Ishikawa (cell line): ENCODE data around the gene SLC46A3.

Experiments used
- CEBPB ChIP-seq: IDR thresholded peaks from 2 replicates; pipeline ENCODE4 v1.6.1; 2012
- EP300 ChIP-seq: IDR thresholded peaks from 2 replicates; pipeline ENCODE4 v1.6.1; 2012; ENCODE audit warnings: borderline replicate concordance
- FOXM1 ChIP-seq: IDR thresholded peaks from 2 replicates; pipeline ENCODE4 v1.6.1; 2012; ENCODE audit warnings: low read depth, borderline replicate concordance
- NFIC ChIP-seq: IDR thresholded peaks from 2 replicates; pipeline ENCODE4 v1.6.1; 2012
- TAF1 ChIP-seq: IDR thresholded peaks from 2 replicates; pipeline ENCODE4 v1.6.1; 2012; ENCODE audit warnings: low read depth, mild to moderate bottlenecking
- TEAD4 ChIP-seq: IDR thresholded peaks from 2 replicates; pipeline ENCODE4 v1.6.1; 2012
- ZBTB7A ChIP-seq: IDR thresholded peaks from 2 replicates; pipeline ENCODE4 v1.6.1; 2012; ENCODE audit warnings: low read depth
- TF ChIP-seq, protein P1 (sequence below): IDR thresholded peaks from 2 replicates; pipeline ENCODE4 v1.6.1; 2012
- TF ChIP-seq, protein P2 (sequence below): IDR thresholded peaks from 2 replicates; pipeline ENCODE4 v1.6.1; 2012; ENCODE audit warnings: low read depth, mild to moderate bottlenecking
- TF ChIP-seq, protein P3 (sequence below): IDR thresholded peaks from 2 replicates; pipeline ENCODE4 v1.6.1; 2012

DNA sequence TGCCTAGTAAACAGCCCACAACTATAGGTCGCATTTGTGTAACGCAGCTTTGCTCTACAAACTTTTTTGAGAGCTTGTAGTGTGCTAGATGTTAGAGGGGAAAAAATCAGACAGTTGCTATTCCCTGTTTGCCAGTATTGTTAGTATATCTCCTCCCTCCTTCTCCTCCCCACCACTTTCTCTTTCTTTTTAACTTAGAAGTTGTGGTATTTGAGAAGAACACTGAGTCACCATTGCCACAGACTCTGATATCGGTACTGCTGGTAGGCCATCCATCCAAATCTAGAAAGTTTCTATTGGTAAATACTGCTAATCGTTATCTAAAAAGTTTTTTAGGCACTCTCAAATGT, 59.2 kb downstream of the SLC46A3 start:
- TF ChIP-seq FOXM1: no peak
- no peak for TF ChIP-seq EP300
- TF ChIP-seq ZBTB7A: no peak
- TF ChIP-seq, protein P1, sequence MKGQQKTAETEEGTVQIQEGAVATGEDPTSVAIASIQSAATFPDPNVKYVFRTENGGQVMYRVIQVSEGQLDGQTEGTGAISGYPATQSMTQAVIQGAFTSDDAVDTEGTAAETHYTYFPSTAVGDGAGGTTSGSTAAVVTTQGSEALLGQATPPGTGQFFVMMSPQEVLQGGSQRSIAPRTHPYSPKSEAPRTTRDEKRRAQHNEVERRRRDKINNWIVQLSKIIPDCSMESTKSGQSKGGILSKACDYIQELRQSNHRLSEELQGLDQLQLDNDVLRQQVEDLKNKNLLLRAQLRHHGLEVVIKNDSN: no peak
- no peak for TF ChIP-seq TAF1
- TF ChIP-seq, protein P2, sequence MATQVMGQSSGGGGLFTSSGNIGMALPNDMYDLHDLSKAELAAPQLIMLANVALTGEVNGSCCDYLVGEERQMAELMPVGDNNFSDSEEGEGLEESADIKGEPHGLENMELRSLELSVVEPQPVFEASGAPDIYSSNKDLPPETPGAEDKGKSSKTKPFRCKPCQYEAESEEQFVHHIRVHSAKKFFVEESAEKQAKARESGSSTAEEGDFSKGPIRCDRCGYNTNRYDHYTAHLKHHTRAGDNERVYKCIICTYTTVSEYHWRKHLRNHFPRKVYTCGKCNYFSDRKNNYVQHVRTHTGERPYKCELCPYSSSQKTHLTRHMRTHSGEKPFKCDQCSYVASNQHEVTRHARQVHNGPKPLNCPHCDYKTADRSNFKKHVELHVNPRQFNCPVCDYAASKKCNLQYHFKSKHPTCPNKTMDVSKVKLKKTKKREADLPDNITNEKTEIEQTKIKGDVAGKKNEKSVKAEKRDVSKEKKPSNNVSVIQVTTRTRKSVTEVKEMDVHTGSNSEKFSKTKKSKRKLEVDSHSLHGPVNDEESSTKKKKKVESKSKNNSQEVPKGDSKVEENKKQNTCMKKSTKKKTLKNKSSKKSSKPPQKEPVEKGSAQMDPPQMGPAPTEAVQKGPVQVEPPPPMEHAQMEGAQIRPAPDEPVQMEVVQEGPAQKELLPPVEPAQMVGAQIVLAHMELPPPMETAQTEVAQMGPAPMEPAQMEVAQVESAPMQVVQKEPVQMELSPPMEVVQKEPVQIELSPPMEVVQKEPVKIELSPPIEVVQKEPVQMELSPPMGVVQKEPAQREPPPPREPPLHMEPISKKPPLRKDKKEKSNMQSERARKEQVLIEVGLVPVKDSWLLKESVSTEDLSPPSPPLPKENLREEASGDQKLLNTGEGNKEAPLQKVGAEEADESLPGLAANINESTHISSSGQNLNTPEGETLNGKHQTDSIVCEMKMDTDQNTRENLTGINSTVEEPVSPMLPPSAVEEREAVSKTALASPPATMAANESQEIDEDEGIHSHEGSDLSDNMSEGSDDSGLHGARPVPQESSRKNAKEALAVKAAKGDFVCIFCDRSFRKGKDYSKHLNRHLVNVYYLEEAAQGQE: no peak
- no peak for TF ChIP-seq NFIC
- TF ChIP-seq, protein P3, sequence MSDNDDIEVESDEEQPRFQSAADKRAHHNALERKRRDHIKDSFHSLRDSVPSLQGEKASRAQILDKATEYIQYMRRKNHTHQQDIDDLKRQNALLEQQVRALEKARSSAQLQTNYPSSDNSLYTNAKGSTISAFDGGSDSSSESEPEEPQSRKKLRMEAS: no peak
- TF ChIP-seq TEAD4: no peak
- no peak for TF ChIP-seq CEBPB
